Stimulated activated CD8-positive, alpha-beta memory T cell treated with anti-CD3 and anti-CD28 coated beads, Interleukin-4, amount 100 ng/mL, for 4 hours (primary cell): Measurements from ENCODE around the gene PALM3.
A peak's percentile ranks its signal among the peaks of the same experiment; 100 is the strongest.

Source experiments
- DNase-seq, 2 donors: peaks; one replicate each; pipeline ENCODE4 v3.0.0-alpha.2; 2020; ENCODE audit warnings: low read depth in 2 of 2, low spot score in 1 of 2

PALM3 gene, protein sequence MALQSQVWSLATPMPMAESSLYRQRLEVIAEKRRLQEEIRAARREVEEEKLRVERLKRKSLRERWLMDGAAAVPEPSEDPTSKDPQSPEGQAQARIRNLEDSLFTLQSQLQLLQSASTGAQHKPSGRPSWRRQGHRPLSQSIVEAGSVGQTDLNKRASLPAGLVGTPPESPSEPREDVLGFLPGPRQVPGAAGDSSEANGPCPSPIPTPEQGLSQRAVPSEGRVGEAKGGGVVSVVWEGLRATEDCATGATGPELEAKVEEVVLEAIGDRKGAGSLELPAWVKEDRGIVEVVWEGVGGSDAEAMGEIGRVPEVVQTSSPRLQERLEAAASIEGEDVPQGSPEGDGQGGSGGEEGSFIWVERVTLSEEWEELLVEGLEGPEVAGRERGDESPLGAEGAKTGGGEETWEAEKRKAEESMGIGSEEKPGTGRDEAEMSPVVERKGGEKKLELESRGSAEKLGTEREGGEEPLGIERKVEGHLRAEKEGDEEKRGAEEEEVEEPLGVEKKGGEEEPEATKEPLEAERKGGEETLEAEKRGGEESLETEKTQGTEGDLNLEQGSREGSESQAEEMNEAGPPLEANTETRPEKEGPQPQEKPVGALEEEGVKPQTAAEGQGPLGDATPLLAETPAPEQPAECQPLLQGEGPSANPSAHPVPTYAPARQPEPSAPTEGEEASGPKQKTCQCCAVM

GRCh38 chr19:14061751-14062557, at the start of gene PALM3:
Gene PALM3, minus strand, starts transcription at chr19:14062076. Its CDS starts 96 bp downstream, at chr19:14061980.
- no peak for DNase-seq

DNA sequence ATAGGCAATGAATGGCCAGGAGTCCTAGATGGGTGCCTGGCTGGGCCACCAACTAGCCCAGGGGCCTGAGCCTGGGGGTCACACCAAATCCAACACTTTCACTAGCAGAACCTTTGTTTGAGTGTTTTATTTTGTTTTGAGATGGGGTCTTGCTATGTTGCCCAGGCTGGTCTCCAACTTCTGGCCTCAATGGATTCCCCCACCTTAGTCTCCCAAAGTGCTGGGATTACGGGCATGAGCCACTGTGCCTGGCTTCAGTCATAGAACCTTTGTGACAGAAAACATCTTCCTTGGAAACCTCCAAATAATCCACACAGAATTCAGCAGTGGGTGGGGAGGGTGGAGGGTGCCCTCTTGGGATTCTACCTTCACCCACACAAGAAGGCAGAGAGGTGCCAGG, 49.6 kb upstream of the PALM3 start:
- no peak for DNase-seq

DNA sequence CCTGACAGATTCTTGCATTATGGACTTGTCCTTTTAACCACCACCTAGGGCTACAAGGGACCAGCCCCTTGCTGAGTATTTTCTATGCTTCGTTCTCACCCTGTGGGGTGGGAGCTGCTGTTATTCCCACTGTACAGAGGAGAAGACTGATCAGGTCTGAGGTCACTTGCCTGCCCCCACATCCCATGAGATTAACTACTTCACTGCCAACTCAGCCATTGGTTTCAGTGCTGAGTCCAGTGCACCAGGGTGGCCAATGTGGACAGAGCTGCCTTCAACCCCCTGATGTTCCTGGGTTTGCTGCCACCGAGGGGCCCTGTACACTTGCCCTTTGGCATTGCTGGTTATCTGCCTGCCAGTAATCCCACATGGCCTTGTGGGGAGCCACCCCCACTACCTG, 48.8 kb upstream of the PALM3 start:
- no peak for DNase-seq

DNA sequence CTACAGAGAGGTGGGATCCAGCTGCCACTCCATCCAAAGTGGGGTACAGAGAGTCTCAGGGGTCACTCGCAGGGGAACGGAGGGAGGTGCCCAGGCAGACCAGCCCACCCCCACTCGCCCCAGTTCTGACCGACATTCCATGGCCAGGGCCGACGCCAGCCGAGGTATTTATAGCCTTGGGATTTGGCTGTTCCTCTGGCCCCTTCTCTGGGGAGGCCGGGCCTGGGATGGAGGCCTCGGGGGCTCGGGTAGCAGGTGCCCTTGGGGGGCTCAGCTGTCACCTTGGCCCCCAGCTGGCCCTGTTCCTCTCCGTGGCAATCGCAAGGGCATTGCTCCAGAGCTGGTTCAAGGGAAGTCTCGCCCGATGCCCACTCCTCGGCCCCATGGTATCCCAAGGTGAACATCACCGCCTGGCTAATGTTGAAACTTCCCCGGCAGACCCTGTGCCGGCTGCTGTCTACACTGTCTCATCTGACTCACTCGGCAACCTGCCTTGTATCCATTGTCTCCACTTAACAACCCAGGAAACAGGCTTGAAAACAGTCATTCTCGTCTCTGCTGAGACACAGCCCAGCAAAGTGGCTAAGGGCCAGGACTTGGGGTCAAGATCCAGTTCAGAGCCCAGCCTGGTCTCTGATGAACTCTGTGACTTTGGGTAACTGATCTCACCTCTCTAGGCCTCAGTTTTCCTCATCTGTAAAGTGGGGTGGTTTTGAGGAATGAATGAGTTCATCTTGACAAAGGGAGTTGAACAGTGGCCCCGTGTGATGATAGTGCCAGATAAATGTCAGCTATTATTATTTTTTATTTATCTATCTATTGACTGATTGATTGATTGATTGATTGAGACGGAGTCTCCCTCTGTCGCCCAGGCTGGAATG, 45.9 kb upstream of the PALM3 start:
- DNase-seq = no peak

DNA sequence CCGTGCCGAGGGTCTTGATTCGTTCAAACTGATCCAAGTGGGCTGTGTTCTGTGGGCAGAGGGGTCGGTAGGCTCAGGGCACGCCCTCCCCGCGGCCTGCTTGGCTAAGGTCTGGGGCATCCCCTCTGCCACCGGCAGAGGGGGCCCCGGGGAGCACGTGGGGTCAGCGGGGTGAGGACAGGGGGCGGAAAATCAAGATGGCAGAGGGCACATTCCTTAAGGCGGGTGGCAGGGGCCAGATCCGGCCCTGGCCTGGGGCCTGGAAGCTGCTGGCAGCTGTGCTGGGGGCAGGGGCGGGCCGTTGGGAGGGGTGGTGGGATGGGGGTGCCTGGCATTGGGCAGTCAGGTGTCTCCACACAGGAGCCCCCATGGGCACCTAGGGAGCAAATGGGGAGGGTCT, 45.0 kb upstream of the PALM3 start:
- no peak for DNase-seq

GRCh38 chr19:14105680-14106079, 43.8 kb upstream of the PALM3 start:
- no peak for DNase-seq

DNA sequence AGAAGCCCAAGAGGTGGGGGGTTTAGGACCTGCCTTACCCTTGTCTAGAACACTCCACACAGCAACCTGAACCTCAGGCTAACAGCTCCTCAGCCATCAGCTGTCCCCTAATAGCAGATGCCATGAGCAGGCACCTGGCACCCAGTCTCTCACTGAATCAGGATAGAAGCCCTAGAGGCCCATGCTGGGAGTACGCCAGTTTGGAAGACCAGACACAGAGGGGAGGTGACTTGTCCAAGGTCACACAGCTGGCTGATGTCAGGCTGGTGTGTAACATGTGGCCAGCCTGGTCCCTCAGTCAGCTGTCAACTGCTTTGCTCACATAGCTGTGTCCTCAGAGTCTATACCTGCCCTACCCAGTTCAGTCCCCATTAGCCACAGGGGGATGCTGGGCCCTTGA, 41.4 kb upstream of the PALM3 start:
- DNase-seq = no peak

GRCh38 chr19:14102756-14103155, 40.9 kb upstream of the PALM3 start:
- DNase-seq = no peak

GRCh38 chr19:14102102-14102696, 40.3 kb upstream of the PALM3 start:
- no peak for DNase-seq

GRCh38 chr19:14101003-14101545, 39.2 kb upstream of the PALM3 start:
- DNase-seq = no peak

DNA sequence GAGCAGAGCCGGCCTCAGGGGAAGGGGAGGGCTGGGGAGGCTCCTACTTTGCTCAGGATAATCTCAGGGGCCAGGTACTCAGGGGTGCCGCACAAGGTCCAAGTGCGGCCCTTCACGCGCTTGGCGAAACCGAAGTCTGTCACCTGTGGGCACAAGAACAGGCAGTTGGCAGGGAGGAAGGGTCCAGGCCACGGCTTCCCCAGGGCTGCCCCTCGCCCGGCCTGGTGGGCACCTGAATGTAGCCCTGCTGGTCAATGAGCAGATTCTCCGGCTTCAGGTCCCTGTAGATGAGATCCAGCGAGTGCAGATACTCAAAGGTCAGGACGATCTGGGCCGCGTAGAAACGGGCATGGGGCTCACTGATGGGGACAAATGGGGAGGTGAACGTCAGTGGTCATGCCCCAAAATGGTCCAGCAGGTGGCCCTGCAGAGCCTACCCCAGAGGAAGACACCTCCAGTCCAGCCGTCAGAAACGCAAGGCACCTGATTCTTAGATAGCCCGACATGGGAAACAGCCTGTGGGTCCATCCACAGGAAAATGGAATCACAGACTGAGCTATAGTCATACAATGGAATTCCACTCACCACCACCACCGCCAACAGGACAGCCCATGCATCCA, 35.8 kb upstream of the PALM3 start:
- DNase-seq = no peak

DNA sequence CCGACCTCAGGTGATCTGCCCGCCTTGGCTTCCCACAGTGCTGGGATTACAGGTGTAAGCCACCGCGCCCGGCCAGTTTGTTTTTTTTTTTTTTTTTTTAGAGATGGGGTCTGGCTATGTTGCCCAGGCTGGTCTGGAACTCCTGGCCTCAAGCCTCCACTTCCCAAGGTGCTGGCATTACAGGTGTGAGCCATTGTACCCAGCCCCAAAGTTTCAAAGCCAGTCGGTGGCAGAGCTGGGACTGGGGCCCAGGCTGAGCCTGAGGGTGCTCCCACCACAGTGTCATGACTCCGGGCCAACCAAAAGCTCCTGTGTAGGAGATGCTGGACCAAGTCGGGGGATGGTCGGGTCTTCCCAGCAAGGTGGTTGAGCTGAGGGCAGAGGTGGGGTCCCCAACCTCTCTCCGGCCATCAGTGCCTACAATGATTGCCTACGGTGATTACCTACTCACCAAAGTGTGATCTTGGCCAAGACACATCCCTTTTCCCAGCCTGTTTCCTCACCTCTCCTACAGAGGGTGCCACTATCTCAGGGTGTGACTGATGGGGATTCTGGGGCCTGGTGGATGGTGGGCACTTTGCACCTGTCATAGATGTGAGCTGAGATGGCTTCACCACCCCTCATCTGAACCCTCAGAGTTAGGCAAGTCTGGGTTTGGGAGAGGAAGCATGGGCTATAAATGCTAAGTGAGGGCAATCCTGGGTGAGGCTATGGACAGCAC, 34.6 kb upstream of the PALM3 start:
- DNase-seq = no peak

- DNase-seq = no peak
Observed at GRCh38 chr19:14094854-14095253, 33.0 kb upstream of the PALM3 start.

- no peak for DNase-seq
Observed at GRCh38 chr19:14093117-14093823, 31.4 kb upstream of the PALM3 start.

GRCh38 chr19:14091813-14092462, 30.1 kb upstream of the PALM3 start:
- DNase-seq = no peak

DNA sequence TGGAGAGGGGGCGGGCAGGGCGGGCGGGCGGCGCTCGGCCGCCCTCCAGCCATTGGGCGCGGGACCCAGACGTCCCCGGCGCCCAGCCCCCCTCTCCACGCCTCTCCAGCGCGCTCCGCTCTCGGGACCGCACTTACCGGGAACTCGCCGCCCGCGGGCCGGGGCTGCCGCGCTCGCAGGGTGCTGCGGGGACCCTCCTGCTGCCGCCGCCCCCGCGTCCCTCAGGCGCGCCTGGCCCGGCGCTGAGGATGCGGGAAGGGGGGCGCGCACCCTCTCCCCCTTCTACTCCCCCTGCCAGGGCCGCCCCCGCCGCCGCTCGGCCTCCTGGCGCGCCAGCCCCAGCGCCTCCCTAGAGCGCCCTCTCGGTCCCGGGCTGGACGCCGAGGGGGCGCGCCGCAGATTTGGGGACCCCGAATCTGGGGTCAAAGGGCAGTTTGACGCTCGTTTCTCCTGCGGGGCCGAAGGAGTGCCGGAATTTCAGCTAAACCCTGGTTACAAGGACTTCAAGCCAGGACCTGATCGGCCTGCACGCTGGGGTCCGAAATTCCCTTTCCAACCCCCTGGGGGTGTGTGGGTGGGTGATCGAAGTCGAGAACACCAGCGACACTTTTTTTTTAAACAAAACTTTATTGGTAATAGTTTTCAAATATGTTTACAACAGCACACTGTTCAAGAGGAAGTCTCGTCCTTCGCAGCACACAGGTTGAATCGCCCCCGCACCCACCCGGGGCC, 29.4 kb upstream of the PALM3 start:
- DNase-seq = no peak

DNA sequence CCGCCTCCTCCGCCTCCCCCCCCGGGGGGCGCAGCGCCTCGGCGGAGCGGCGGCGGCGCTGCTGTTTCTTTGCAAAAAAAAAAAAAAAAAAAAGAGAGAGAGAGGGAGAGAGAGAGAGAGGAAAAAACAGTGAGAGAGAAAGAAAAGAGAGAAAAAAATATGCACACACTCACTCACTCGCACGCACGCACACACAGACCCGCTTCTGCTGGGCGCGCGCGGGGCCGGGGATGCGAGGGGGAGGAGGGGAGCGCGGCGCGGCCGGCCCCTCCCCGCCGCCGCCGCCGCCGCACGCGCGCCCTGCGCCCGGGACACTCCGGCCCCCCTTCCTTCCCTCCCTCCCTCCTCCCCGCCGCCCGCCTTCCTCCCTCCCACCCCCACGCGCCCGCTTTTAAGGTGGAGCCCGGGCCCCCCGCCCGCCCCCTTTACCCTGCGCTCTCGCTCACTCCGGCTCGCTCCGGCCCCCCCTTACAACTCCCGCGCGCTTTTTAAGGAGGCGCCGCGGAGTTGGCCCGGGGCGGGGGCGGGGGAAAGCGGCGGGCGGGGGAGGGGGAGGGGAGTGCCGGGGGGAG, 28.7 kb upstream of the PALM3 start, which contains the start of gene SAMD1:
TSS of gene SAMD1 (minus strand) at position 243 of the 572 bp plus-strand sequence.
- peak; percentile 69 to 85 for DNase-seq
